ACC112 (cell line): ENCODE results near the gene MSANTD7.
"Not testable (repeated sequence)": the region's sequence is repeated elsewhere in the genome, so short reads cannot be mapped to it uniquely, and the experiment has no call there.

ENCODE experiments used
- H2AFZ ChIP-seq: fragments of 200-600 bp; sonication (generic); one replicate; pipeline ENCODE4 v1.6.0; 2017; ENCODE audit warnings: antibody characterized with exemption, low read length; ENCODE audit not compliant: unreplicated experiment
- H3K27ac ChIP-seq: fragments of 200-600 bp; sonication (generic); 2 replicates; pipeline ENCODE4 v1.5.1; 2014; ENCODE audit warnings: low read depth, mild to moderate bottlenecking, antibody characterized with exemption, low read length, moderate library complexity
- H3K27me3 ChIP-seq: fragments of 200-600 bp; sonication (generic); 2 replicates; pipeline ENCODE4 v1.6.1; 2014; ENCODE audit warnings: mild to moderate bottlenecking, antibody characterized with exemption, low read length, moderate library complexity, mixed read lengths; ENCODE audit not compliant: insufficient read depth
- H3K36me3 ChIP-seq: fragments of 200-600 bp; sonication (generic); 2 replicates; pipeline ENCODE4 v1.6.1; 2016; ENCODE audit warnings: mild to moderate bottlenecking, antibody characterized with exemption, low read length, moderate library complexity, mixed read lengths; ENCODE audit not compliant: insufficient read depth
- H3K4me1 ChIP-seq: fragments of 200-600 bp; sonication (generic); one replicate; pipeline ENCODE4 v1.6.1; 2016; ENCODE audit warnings: low read length, mixed read lengths; ENCODE audit not compliant: insufficient read depth, unreplicated experiment, control insufficient read depth
- H3K4me3 ChIP-seq: fragments of 200-600 bp; sonication (generic); 2 replicates; pipeline ENCODE4 v1.5.1; 2014; ENCODE audit warnings: mild to moderate bottlenecking, low read depth, low read length
- H3K79me2 ChIP-seq: fragments of 200-600 bp; sonication (generic); one replicate; pipeline ENCODE4 v1.6.0; 2016; ENCODE audit warnings: low read length; ENCODE audit not compliant: control insufficient read depth, unreplicated experiment, insufficient read depth

The MSANTD7 gene, protein sequence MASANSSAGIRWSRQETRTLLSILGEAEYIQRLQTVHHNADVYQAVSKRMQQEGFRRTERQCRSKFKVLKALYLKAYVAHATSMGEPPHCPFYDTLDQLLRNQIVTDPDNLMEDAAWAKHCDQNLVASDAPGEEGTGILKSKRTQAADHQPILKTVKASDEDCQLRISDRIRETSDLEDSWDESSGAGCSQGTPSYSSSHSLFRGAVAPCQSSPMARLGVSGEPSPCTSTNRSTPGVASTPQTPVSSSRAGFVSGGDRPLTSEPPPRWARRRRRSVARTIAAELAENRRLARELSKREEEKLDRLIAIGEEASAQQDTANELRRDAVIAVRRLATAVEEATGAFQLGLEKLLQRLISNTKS

DNA sequence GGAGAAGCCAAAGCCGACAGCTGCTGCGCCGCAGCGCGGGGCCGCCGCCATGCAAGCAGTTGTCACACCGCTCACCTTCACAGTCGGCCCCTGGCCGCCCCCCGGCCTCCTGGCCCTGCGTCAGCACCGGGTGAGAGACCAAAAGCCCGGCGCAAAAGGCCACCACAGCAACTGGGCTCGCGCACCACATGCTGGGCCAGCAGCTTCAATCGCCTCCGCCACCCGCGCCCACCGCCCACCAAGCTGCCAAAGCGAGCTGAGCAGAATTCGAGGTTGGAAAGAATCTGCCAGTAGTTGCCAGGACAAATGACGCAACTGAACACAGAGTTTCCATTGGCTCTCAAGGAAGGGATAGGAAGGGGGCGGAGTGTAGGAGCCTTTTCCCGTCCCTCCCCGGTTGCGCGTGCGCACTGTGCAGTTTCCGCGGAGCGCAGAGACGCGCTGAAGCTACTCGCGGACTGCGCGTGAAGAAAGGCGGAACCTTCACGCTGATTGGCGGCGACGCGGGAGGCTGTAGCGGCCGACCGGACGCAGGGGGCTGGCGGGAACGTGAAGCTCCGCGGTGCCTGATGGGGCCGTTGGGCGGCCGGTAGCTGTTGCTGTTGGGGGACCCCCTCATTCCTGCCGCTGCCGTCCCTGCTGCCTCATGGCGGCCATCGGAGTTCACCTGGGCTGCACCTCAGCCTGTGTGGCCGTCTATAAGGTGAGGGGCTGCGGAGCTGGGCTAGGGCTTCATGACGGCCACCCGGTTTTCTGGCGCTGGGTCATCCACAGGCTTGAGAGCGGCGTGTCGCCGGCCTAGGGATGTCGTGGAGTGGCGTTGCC lies at the start of gene MSANTD7, which contains the start of the genes CDNF and HSPA14:
Gene MSANTD7 (plus strand): TSS at position 550 of the 825 bp plus-strand sequence. CDS start 3,979 bp downstream, outside the sequence.
Gene CDNF (minus strand): TSS at position 281 of the 825 bp plus-strand sequence. CDS start 91 bp downstream, at position 190.
Gene HSPA14 (plus strand): TSS at position 550 of the 825 bp plus-strand sequence. CDS start 97 bp downstream, at position 647.
- Histone ChIP-seq H3K4me3 (peak within 1 kb of the TSS; percentile 84), H3K79me2 (peaks cover 30% of the 10 kb centered on the region), H2AFZ (peak within 1 kb of the TSS; percentile 93), H3K27ac (peak within 1 kb of the TSS; percentile 76), H3K4me1 (peaks cover 9% of the 10 kb centered on the region), H3K36me3 (peaks cover 21% of the 10 kb centered on the region), H3K27me3 (no peaks in the 10 kb centered on the region)

DNA sequence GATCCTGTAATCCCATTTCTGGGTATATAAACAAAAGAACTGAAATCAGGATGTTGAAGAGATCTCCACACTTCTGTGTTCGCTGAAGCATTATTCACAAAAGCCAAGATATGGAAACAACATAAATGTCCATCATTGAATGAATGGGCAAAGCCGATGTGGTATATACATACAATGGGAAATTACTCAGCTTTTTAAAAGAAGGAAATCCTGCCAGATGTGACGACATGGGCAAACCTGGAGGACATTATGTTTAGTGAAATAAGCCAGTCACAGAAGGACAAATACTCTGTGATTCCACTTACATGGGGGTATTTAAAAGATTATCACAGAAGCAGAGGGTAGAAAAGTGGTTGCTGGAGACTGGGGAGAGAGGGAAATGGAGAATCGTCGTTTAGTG lies 39.5 kb upstream of the MSANTD7 start:
- Histone ChIP-seq H3K4me3 (no peak overlapping the region), H3K27me3 (peaks cover 47% of the 10 kb centered on the region), H3K79me2 (no peaks in the 10 kb centered on the region), H3K4me1 (no peaks in the 10 kb centered on the region), H2AFZ (no peak overlapping the region), H3K36me3 (no peaks in the 10 kb centered on the region), H3K27ac (no peak overlapping the region)

DNA sequence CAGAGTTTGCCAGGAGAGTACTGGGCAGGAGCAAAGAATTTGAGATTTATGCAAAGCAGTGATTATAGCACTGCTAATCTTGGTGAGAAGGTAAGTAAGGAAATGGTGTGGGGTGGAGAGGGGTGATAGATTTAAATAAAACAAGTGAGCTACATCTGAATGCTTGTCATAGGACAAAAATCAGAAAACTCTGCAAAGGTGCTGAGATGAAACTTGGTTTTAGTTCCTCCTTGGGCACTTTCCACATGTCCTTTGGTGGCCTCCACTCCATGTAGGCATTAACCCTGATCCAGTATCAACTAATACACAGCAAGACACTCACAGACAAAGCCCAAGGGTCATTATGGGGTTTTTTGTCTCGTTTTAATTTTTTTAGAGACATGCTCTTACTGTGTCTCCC lies 37.7 kb upstream of the MSANTD7 start:
- no peaks in the 10 kb centered on the region for H3K4me1 ChIP-seq
- no peak overlapping the region for H3K4me3 ChIP-seq
- H2AFZ ChIP-seq: no peak overlapping the region
- H3K27me3 ChIP-seq: peaks cover 50% of the 10 kb centered on the region
- H3K79me2 ChIP-seq: no peaks in the 10 kb centered on the region
- H3K36me3 ChIP-seq: no peaks in the 10 kb centered on the region
- H3K27ac ChIP-seq: no peak overlapping the region

DNA sequence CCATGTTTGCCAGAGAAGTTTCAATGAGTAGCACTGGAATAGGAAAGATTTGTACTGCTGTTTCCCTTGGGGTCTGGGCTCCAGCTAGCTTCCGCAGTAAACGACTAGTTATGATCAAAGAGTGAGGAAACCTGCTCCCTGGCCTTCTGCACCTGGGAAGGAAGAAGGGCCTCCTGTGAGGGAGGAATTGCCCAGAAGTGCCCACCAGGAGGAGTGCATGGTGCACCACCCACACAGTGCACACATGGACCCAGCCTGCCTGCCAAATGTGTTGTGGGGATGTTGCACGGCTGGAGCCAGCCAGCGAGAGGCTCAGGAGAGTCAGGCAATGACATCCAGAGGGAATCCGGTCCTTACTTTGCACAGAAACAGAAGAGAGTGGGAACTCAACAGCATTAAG lies 36.4 kb upstream of the MSANTD7 start:
- H3K27ac ChIP-seq: no peak overlapping the region
- no peak overlapping the region for H3K4me3 ChIP-seq
- no peaks in the 10 kb centered on the region for H3K4me1 ChIP-seq
- no peaks in the 10 kb centered on the region for H3K79me2 ChIP-seq
- peaks cover 47% of the 10 kb centered on the region for H3K27me3 ChIP-seq
- H3K36me3 ChIP-seq: no peaks in the 10 kb centered on the region
- H2AFZ ChIP-seq: no peak overlapping the region

DNA sequence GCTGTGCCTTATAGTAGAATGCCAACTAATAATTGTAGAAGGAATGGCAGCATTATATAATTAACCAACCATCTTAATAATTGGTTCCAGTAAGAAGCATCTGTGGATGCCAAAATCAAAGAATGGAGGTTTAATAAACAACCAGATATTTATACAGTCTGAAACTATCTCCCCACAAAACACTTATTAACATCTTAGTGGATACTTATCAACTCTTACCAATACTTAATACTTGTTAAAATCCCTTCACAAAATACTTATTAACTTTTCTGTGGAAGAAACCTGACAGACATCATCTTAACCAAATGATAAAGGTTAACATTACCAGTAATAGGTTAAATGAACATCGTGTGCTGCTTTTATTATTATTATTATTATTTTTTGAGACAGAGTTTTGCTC lies 34.3 kb upstream of the MSANTD7 start:
- no peak overlapping the region for H3K4me3 ChIP-seq
- no peak overlapping the region for H3K27ac ChIP-seq
- no peak overlapping the region for H2AFZ ChIP-seq
- no peaks in the 10 kb centered on the region for H3K79me2 ChIP-seq
- H3K4me1 ChIP-seq: no peaks in the 10 kb centered on the region
- no peaks in the 10 kb centered on the region for H3K36me3 ChIP-seq
- peaks cover 41% of the 10 kb centered on the region for H3K27me3 ChIP-seq

DNA sequence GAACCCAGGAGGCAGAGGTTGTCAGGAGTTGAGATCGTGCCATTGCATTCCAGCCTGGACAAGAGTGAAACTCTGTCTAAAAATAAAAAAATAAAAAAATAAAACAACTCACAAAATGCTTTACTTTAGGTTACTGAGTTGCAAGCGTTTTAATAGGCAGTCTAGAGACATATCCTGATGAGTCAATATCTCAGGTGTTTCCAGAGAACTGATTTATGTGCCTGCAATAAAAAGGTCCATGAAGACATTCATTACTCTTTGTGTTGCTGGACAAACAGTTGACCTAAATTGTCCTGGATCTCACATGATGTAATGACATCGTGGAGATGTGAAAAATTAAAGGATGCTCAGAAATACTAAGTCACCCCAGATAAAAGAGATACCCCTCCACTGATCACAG lies 31.8 kb upstream of the MSANTD7 start:
- Histone ChIP-seq H3K79me2 (no peaks in the 10 kb centered on the region), H3K27ac (no peak overlapping the region), H3K4me3 (no peak overlapping the region), H3K4me1 (no peaks in the 10 kb centered on the region), H2AFZ (no peak overlapping the region), H3K36me3 (no peaks in the 10 kb centered on the region), H3K27me3 (peaks cover 23% of the 10 kb centered on the region)

DNA sequence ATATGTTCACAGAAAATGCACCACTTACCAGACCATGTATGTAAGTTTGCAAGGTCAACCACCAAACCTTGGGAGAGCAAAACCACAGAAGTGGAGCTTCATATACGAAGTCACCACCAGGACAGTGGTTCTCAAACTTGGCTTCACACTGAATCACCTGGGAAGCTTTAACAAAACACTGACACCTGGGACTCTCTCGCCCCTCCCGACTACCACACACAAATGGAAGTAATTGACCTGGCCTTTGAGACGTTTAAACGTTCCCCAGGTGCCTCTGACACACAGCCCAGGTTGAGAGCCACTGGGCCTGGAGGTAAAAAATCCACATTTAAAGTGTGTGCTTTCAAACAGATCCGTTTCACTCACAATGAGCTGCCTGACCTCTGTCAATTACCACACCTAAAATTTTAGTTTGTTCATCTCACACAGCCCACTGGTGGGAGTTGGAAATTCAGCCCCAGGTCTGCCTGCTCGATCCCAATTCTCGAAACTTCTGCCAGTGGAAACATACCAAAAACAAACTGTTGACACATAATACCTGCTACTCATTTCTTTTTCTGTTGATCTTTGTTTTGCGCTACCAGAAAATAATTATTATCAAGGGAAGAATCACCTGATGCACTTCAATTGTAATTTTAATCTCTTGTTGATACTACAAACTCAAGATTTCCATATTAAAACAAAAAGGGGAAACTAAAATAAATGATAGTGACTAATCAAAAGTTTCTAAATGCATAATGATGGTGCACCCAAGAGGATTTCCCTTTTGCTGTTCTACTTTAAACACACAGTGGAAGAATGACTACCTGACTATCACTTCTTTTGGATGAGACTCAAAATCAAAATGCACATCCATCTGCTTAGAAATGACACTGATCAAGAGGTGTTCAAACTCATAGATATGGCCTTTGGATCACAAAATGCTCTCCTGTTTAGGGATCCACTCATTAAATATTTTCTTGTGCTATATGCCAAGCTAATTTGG lies 26.8 kb upstream of the MSANTD7 start:
- Histone ChIP-seq H3K79me2 (no peaks in the 10 kb centered on the region), H3K27me3 (no peaks in the 10 kb centered on the region), H3K4me1 (no peaks in the 10 kb centered on the region), H3K36me3 (no peaks in the 10 kb centered on the region), H3K27ac (no peak overlapping the region), H3K4me3 (no peak overlapping the region), H2AFZ (no peak overlapping the region)

DNA sequence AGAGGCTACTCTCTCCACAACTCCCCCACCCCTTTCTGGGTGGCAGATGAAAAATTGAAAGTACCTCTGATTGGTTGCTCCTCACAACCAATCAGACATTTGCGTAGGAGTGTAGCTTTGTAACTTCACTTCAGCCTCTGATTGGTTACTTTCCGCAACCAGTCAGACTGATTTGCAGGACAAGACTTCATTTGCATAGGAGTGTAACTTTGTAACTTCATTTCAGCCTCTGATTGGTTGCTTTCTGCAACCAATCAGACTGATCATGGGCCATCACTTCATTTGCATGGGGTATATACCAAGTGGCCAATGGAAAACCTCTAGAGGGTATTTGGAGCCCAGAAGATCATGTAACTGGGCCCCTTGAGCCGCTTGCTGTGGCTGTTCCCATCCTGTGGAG lies 25.8 kb upstream of the MSANTD7 start:
- no peaks in the 10 kb centered on the region for H3K4me1 ChIP-seq
- H3K27ac ChIP-seq: no peak overlapping the region
- H3K79me2 ChIP-seq: no peaks in the 10 kb centered on the region
- no peak overlapping the region for H3K4me3 ChIP-seq
- H3K27me3 ChIP-seq: no peaks in the 10 kb centered on the region
- H3K36me3 ChIP-seq: no peaks in the 10 kb centered on the region
- no peak overlapping the region for H2AFZ ChIP-seq

DNA sequence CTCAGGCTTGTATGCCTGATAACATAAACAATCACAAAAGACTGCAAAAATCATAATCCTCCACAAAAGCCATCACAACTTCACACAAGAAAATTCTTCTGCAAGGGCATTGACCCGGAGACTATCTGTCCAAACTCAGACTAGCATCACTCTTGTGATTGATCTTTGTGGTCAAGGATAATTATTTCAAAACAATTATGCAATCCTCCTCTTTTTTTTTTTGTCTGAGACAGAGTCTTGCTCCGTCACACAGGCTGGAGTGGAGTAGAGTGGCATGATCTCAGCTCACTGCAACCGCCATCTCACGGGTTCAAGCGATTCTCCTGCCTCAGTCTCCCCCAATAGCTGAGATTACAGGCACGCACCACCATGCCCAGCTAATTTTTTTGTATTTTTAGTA lies 22.4 kb upstream of the MSANTD7 start:
- no peaks in the 10 kb centered on the region for H3K27me3 ChIP-seq
- no peaks in the 10 kb centered on the region for H3K79me2 ChIP-seq
- H3K4me1 ChIP-seq: peaks cover 11% of the 10 kb centered on the region
- H3K36me3 ChIP-seq: no peaks in the 10 kb centered on the region
- no peak overlapping the region for H3K27ac ChIP-seq
- no peak overlapping the region for H3K4me3 ChIP-seq
- no peak overlapping the region for H2AFZ ChIP-seq

DNA sequence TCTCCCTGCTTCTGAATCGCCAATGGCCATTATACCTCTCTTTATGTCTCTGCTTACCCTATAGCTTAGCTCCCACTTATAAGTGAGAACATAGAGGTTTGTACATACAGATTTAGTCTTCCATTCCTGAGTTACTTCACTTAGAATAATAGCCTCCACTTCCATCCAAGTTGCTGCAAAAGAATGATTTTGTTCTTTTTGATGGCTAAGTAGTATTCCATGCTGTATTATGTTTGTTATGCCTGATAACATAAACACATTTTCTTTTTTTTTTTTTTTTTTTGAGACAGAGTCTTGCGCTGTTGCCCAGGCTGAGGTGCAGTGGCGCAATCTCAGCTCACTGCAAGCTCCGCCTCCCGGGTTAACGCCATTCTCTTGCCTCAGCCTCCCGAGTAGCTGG lies 21.4 kb upstream of the MSANTD7 start:
- not testable (repeated sequence) for H3K27ac ChIP-seq, H3K27me3 ChIP-seq, H3K4me3 ChIP-seq, H3K36me3 ChIP-seq, H2AFZ ChIP-seq, H3K79me2 ChIP-seq
- peaks cover 13% of the 10 kb centered on the region for H3K4me1 ChIP-seq
